Dermis blood vessel endothelial cell (primary cell): ENCODE measurements around the gene OCA2. TPM values are rescaled to one million over a fixed set of nuclear protein-coding genes. Genes with fewer than 3 reads are reported as not detected.

Experiments
- DNase-seq: peaks from one replicate; pipeline ENCODE4 v3.0.0; 2010
- total RNA-seq: library from RNA; depleted of rRNA; stranded (reverse); fragments of >200 nt; gene quantifications from 2 replicates; pipeline ENCODE4 v1.2.3, GENCODE V29; 2014

OCA2 gene
- total RNA-seq, 1 donor from 2014 or later: not detected

DNA sequence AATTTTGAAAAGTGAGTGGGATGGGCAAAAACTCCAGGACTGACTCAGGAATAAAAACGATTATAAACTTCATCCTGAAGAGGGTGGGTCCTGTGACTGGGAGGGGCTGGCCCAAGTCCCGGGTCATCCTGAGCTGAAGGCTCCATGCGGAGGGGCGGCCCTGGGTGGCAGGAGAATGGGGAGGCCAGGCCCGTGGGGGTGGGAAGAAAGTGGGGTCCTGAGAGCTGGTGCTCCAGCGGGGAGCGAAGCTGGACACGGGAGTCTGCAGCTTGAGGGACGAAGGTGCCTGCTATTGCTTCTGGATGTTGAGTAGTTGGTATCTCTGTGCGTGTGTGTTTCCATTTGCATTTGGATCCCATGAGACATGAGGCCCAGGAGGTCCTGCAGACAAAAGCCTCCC, 4.7 kb upstream of the OCA2 start:
- no peak for DNase-seq

DNA sequence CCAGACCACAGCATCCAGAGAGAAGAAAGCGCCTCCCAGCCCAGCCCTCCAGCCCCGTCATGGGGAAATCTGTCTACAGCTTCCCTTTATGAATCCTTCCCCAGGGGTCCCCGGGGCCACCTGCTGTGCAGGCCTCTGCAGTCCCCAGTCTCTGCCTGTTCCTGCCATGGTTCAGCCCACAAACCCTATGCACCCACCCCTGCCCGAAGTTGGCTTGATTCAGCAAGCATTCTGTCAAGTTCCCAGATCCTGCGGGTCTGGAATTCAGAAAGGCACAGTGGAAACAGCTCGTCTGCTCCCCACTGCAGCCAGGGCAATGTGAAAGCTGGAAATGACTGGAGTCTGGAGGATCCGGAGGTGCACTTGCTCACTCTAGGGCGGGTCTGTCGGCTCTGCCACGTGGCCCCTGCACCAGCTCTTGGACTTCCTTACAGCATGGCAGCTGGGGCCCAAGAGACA, 2.9 kb upstream of the OCA2 start:
- DNase-seq: no peak

GRCh38 chr15:28101201-28101600, 2.1 kb upstream of the OCA2 start:
- no peak for DNase-seq

GRCh38 chr15:28100516-28101195, 1.5 kb upstream of the OCA2 start:
- DNase-seq: no peak

GRCh38 chr15:28099555-28100140, 533 bp upstream of the OCA2 start:
- DNase-seq: no peak

- DNase-seq: no peak
These were observed 752 bp downstream of the OCA2 start for GRCh38 chr15:28098360-28098765.

DNA sequence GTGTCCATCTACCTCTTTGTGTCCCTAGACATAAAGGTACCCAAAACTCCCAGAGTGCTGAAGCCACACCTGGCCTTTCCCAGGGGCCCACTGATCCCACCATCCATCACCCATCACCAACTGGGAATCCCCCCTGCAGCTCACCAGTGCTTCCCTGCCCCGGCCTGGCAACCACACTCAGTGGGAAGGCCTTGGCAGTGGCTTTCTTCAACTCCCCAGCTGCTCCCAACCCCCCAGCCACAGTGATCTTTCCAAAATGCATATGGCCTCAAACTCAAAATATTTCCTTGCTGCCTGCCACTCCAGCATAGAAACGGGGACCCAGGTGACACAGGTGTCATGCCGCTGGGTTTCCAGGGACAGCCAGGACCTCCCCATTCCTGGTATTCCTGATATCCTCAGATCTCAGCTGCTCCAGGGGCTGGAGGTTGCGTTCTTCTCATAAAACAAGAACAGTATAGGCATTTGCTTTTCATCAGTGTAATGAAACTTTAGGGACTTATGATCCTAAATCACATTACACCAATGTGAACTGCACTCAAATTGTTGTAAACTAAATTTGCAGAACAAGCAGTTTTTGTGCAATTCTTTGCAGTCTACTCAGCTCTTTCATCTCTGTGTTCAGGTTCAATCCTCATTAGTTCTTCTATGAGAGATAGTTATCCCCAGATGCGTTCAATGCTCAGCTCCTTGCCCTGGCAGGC, 1.3 kb downstream of the OCA2 start:
- DNase-seq: no peak

GRCh38 chr15:28096670-28097431, 2.3 kb downstream of the OCA2 start:
- peak; percentile 15 for DNase-seq

DNA sequence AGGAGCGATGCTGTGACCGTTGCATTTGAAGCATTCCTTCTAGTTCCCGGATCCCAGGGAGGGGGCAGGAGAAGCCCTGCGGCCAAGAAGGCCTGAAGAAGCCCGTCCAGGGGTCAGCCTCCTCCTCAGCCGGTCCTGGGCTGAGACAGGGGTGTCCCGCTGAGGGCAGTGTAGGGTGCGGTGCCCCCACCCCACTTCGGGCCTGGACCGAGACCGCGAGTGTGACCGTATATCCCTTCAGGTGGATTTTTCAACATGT, 2.8 kb downstream of the OCA2 start:
- no peak for DNase-seq

DNA sequence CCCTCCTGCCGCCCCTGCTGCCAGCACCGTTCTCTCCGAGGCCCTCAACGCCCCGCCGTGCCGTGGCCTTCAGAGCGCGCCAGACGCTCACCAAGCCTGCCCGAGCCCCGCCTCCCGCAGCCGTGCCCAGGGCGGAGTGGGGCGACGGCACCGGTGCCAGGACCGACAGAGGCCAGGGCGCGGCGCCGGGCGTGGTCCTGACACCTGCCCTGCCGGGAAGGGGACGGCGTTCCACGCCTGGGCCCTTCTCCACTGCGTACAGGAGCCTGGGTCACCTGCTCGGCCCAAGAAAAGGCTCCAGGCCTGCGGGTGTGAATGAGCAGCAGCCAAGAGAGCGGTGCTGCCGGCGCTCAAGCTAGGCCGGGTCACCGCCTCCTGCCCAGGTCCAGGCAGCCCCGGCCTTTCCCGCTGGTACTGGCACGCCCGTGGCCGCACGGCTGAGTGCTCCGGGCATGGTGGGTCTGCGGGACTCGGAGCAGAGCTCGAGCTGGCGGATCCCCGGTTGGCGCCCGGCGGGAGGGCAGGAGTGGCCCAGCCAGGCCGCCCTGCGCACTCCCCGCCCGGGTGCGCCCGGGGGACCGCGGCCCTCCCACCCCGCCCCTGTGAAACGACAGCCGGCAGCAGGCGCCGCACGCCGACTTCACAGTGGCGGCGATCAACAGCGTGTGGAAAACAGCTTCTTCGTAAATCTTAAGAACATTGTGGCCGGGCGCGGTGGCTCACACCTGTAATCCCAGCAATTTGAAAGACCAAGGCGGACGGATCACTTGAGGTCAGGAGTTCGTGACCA, 4.2 kb downstream of the OCA2 start:
- peak; percentile 14 for DNase-seq

DNA sequence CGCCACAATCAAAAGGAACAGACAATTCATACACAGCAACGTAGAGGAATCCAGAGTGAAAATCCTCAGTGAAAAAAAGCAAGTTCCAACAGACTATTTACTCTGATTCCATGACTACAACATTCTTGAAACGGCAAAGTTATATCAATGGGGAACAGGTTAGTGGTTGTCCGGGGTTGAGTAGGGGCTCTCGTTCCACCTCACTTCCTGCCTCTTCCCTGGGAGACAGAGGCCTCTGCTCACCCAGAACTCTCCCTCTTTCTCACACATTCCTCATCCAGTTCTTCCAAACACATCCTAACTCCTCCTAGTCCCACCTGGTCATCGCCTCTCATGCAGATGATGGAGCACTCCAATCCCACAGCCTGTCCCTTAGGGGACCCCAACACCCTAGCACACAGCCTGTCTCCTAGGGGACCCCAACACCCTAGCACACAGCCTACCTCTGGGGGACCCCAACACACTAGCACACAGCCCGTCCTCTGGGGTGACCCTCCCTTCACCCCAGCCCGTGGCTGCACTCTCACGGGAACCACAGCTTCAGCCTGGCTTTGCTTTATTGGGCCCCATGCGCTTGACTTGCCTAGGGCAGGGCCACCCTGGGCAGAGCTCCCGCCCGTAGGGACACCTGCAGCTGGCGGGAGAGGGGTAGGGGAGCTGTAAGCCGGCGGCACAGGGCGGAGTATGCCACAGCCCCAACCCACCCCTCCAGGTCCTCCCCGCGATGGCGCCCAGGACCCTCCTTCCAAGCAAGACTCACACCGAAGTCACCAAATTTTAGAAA, 5.2 kb downstream of the OCA2 start:
- DNase-seq: no peak

DNA sequence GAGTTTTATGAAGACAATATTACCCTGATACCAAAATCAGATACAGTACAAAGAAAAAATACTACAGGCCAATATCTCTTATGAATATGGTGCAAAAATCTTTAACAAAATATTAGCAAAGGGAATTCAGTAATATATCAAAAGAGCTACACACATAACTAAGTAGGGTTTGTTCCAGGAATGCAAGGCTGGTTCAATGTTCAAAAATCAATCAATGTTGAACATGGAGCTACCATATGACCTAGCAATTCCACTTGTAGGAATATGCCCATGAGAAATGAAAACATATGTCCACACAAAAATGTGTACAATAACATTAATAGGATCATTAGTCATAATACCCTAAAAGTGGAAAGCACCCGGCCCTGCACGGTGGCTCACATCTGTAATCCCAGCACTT, 7.8 kb downstream of the OCA2 start:
- no peak for DNase-seq

DNA sequence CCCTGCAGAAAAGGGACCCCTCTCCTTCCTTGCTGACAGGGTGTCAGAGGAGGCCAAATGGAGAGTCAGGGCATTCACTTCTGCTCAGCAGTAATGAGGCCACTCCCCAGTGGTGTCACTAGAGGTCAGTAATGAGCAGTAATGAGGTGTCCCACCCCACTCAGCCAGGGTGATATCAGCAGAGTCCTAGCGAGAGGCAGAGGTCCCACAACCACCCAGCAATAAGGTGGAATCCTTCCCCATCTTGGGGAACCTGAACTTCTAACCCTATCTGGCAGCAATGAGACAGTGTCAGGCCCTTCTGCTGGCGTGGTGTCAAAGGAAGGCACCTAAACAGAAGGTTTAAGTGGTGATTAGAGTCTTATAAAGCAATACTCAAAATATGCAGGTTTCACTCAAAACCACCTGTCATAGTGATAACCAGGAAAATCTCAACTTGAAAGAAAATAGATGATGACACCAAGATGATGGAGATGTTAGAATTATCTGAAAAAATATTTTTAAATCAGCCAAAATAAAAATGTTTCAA, 12.9 kb downstream of the OCA2 start:
- DNase-seq: peak; percentile 77

DNA sequence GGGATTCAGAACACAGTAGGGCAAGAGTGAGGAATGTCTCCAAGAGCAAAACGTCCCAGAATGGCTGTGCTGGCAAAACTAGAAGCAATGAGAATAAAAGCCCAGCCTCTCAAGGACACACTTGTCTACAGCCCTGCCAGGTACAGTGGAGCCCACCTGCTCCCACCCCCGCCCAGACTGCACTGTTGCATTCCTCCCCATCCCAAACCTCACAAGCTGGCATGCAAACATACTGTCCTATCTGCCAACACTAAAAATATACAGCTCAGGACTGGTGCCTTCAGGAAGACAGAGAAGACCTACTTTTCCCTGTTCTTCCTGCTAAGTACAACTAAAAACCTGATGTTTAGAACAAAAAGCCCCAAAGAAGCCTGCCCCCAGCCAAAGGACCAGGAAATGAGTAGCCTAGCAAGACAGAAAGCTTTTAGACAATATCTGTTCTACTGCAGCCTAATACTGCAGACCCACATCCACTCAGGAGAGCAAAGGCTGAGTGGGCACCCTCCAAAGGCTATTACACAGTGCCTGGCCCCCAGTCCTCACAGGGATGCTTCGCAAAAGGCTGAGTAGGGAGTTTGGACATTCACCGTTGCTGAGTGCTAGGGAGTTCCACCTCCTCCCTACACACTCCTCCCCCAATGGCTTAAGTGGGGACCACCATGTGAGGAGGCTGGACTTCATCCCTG, 13.5 kb downstream of the OCA2 start:
- no peak for DNase-seq

GRCh38 chr15:28084547-28084946, 14.6 kb downstream of the OCA2 start:
- no peak for DNase-seq

GRCh38 chr15:28082891-28083684, 16.0 kb downstream of the OCA2 start:
- no peak for DNase-seq

DNA sequence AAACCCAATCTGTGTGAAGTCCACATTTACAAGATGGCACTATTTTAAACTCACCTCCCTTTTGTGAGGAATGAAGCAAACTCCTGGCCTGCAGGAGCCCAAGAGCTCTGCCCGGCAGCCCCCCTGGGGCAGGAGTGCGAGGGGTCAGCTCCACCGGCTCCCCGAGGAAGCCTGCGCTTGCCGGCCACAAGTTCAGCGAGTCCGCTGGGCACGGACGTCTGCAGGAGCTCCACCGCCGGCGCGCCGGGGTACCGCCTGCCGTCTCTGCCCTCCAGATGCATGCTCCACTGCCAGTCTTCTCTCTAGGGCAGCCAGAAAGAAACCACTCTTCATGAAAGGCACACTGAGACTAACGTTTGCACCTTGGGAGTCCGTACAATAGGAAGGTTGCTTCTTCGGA, 17.5 kb downstream of the OCA2 start:
- DNase-seq: no peak

- DNase-seq: no peak
These were observed 18.7 kb downstream of the OCA2 start for GRCh38 chr15:28080386-28080785.

GRCh38 chr15:28079313-28079969, 19.7 kb downstream of the OCA2 start:
- DNase-seq: no peak
